Ovary (tissue), 3 donors: ENCODE measurements around the gene DLX1.

Source experiments
- EP300 ChIP-seq: sonication (generic); formaldehyde crosslinking; IDR thresholded peaks from one replicate; pipeline ENCODE4 v1.6.1; 2017; ENCODE audit warnings: antibody characterized with exemption
- POLR2A ChIP-seq: fragments of 450-650 bp; IDR thresholded peaks from one replicate; pipeline ENCODE4 v1.6.1; 2017; ENCODE audit warnings: antibody characterized with exemption, mild to moderate bottlenecking, moderate library complexity
- TF ChIP-seq, protein P1 (sequence below), 3 donors: fragments of 450-650 bp in 2 of 3; fragments of 200-600 bp in 1 of 3; IDR thresholded peaks; one replicate each; pipeline versions ENCODE4 v1.5.1 to v1.8.0; 2016 to 2022; ENCODE audit warnings: antibody characterized with exemption in 3 of 3, mild to moderate bottlenecking in 1 of 3
- donor health status: DM: no; HTN: no; CAD: no.

GRCh38 chr2:172090044-172090961 lies 5.0 kb downstream of the DLX1 start:
- TF ChIP-seq, protein P1, sequence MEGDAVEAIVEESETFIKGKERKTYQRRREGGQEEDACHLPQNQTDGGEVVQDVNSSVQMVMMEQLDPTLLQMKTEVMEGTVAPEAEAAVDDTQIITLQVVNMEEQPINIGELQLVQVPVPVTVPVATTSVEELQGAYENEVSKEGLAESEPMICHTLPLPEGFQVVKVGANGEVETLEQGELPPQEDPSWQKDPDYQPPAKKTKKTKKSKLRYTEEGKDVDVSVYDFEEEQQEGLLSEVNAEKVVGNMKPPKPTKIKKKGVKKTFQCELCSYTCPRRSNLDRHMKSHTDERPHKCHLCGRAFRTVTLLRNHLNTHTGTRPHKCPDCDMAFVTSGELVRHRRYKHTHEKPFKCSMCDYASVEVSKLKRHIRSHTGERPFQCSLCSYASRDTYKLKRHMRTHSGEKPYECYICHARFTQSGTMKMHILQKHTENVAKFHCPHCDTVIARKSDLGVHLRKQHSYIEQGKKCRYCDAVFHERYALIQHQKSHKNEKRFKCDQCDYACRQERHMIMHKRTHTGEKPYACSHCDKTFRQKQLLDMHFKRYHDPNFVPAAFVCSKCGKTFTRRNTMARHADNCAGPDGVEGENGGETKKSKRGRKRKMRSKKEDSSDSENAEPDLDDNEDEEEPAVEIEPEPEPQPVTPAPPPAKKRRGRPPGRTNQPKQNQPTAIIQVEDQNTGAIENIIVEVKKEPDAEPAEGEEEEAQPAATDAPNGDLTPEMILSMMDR (IDR thresholded peaks at IDR 0.05) = no peak
- no peak for TF ChIP-seq EP300
- TF ChIP-seq POLR2A = no peak
